GM21423 (cell line): ENCODE measurements around the gene GJB3.
A peak's percentile ranks its signal among the peaks of the same experiment; 100 is the strongest.
"Not testable (repeated sequence)": the region's sequence is repeated elsewhere in the genome, so short reads cannot be mapped to it uniquely, and the experiment has no call there.

ENCODE experiments used
- ATAC-seq: cut with Tn5 transposase; IDR thresholded peaks from one replicate; pipeline ENCODE4 v1.9.1; 2021; ENCODE audit warnings: mild to moderate bottlenecking, moderate library complexity; ENCODE audit not compliant: unreplicated experiment

Gene GJB3

GRCh38 chr1:34781071-34781843, at the start of gene GJB3:
TSS of gene GJB3 (plus strand) at chr1:34781214. CDS start at chr1:34784763, 3,549 bp downstream.
- ATAC-seq, result no peak

- not testable (repeated sequence) for ATAC-seq
These were observed 48.2 kb upstream of the GJB3 start for GRCh38 chr1:34732831-34733230.

- ATAC-seq, result no peak
These were observed 44.3 kb upstream of the GJB3 start for GRCh38 chr1:34736692-34737091.

- ATAC-seq, result not testable (repeated sequence)
These were observed 43.8 kb upstream of the GJB3 start for GRCh38 chr1:34737236-34737635.

- ATAC-seq, result no peak
These were observed 41.4 kb upstream of the GJB3 start for GRCh38 chr1:34739613-34740012.

GRCh38 chr1:34740161-34740868, 40.7 kb upstream of the GJB3 start:
- no peak for ATAC-seq

- ATAC-seq, result peak; percentile 74
These were observed 38.2 kb upstream of the GJB3 start for GRCh38 chr1:34742667-34743270.

- ATAC-seq, result no peak
These were observed 37.2 kb upstream of the GJB3 start for GRCh38 chr1:34743775-34744174.

- ATAC-seq, result no peak
These were observed 36.2 kb upstream of the GJB3 start for GRCh38 chr1:34744851-34745250.

- ATAC-seq, result no peak
These were observed 35.3 kb upstream of the GJB3 start for GRCh38 chr1:34745666-34746065.

- ATAC-seq, result no peak
These were observed 34.9 kb upstream of the GJB3 start for GRCh38 chr1:34746101-34746500.

GRCh38 chr1:34746785-34747637, 34.0 kb upstream of the GJB3 start:
- ATAC-seq, result no peak

- no peak for ATAC-seq
These were observed 33.4 kb upstream of the GJB3 start for GRCh38 chr1:34747638-34747941.

GRCh38 chr1:34749992-34750391, 31.0 kb upstream of the GJB3 start:
- ATAC-seq, result no peak

- no peak for ATAC-seq
These were observed 30.4 kb upstream of the GJB3 start for GRCh38 chr1:34750610-34751009.

- ATAC-seq, result no peak
These were observed 27.9 kb upstream of the GJB3 start for GRCh38 chr1:34753163-34753562.

- ATAC-seq, result no peak
These were observed 25.9 kb upstream of the GJB3 start, which contains the start of gene GJB5 for GRCh38 chr1:34754964-34755637. TSS of gene GJB5 (plus strand) at chr1:34755047. CDS start at chr1:34757331, 2,284 bp downstream.

- no peak for ATAC-seq
These were observed 25.1 kb upstream of the GJB3 start for GRCh38 chr1:34755961-34756360.

GRCh38 chr1:34757386-34757785, 23.6 kb upstream of the GJB3 start:
- no peak for ATAC-seq

- ATAC-seq, result no peak
These were observed 22.3 kb upstream of the GJB3 start for GRCh38 chr1:34758751-34759150.
